AG10803 (cell line): ENCODE measurements around the gene TADA3.

Experiments
- DNase-seq: peaks from one replicate; pipeline ENCODE4 v3.0.0; 2010; ENCODE audit warnings: low read depth
- H3K4me3 ChIP-seq: 2 replicates; pipeline ENCODE4 v1.5.1; 2011; ENCODE audit warnings: mild to moderate bottlenecking, low read length, control low read depth
- TF ChIP-seq, protein P1 (sequence below): conservative IDR thresholded peaks from 2 replicates; pipeline ENCODE4 v1.5.1; 2011; ENCODE audit warnings: mild to moderate bottlenecking, low read length, control low read depth, inconsistent platforms

The TADA3 gene

GRCh38 chr3:9804996-9805395, 12.7 kb upstream of the TADA3 start:
- H3K4me3 ChIP-seq, result no peak overlapping the region
- TF ChIP-seq, protein P1, sequence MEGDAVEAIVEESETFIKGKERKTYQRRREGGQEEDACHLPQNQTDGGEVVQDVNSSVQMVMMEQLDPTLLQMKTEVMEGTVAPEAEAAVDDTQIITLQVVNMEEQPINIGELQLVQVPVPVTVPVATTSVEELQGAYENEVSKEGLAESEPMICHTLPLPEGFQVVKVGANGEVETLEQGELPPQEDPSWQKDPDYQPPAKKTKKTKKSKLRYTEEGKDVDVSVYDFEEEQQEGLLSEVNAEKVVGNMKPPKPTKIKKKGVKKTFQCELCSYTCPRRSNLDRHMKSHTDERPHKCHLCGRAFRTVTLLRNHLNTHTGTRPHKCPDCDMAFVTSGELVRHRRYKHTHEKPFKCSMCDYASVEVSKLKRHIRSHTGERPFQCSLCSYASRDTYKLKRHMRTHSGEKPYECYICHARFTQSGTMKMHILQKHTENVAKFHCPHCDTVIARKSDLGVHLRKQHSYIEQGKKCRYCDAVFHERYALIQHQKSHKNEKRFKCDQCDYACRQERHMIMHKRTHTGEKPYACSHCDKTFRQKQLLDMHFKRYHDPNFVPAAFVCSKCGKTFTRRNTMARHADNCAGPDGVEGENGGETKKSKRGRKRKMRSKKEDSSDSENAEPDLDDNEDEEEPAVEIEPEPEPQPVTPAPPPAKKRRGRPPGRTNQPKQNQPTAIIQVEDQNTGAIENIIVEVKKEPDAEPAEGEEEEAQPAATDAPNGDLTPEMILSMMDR, result no peak
- no peak for DNase-seq

DNA sequence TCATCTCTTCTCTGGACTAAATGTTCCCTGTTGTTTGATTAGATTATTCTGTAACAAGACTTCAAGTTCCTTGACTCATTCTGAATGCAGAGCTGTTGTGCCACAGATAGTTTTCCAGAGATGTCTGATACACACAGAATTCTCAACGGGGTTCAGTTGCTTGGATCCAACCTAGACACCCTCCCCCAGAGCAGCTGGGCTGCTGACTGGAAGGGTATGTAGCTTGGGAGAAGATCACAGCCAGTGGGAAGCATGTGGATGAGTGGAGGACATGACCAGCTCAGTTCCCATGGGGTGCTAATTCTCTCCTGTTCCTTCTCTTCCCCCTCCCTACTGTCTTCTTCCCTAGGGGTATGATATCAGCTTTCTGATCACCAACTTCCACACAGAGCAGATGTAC, 11.2 kb upstream of the TADA3 start:
- TF ChIP-seq, protein P1, result no peak
- no peak overlapping the region for H3K4me3 ChIP-seq
- no peak for DNase-seq

DNA sequence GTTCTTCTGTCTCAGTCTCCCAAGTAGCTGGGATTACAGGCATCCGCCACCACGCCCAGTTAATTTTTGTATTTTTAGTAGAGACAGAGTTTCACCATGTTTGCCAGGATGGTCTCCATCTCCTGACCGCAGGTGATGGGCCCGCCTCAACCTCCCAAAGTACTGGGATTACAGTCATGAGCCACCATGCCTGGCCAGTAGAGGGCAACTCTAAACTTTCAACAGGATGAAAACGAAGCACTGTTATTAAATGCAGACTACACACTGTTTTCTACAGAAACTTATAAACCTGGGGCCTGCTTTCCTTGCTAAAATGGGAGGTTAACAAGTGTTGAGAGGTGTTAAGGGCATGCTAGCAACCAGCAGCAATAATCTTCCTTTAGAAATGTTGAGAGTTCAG, 8.3 kb upstream of the TADA3 start:
- DNase-seq, result no peak
- TF ChIP-seq, protein P1, result peak; percentile 19
- H3K4me3 ChIP-seq, result no peak overlapping the region

DNA sequence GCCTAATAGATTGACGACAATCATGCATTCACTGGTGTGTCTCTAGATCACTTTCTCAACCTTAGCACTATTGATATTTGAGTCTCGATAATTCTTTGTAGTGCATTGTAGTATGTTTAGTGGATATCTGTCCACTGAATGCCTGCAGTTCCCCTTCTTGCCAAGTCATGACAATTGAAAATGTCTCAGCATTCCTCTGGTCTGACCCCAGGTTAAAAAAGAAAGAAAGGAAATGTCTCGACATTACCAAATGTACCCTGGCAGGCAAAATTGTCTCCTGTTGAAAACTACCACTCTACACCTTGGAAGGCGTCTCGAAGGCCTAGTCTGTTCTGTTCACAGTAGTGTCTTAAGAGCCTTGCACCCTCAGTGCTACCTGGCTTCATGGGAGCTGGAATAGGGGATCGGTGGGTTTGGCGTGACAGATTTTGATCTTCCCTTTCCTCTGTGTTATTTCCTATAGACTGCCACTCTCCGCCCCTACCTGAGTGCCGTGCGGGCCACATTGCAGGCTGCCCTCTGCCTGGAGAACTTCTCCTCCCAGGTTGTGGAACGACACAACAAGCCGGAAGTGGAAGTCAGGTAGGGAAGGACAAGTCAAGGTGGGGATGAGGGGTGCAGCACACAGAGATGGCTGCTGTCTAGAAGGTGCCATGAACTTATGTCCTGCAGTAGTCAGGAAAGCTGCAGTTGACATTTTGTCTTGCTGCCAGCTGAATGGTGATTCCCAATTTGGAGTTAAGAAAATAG, 5.1 kb upstream of the TADA3 start:
- TF ChIP-seq, protein P1, result no peak
- no peak overlapping the region for H3K4me3 ChIP-seq
- no peak for DNase-seq

GRCh38 chr3:9795207-9795606, 2.9 kb upstream of the TADA3 start:
- DNase-seq, result no peak
- no peak overlapping the region for H3K4me3 ChIP-seq
- TF ChIP-seq, protein P1, result no peak

DNA sequence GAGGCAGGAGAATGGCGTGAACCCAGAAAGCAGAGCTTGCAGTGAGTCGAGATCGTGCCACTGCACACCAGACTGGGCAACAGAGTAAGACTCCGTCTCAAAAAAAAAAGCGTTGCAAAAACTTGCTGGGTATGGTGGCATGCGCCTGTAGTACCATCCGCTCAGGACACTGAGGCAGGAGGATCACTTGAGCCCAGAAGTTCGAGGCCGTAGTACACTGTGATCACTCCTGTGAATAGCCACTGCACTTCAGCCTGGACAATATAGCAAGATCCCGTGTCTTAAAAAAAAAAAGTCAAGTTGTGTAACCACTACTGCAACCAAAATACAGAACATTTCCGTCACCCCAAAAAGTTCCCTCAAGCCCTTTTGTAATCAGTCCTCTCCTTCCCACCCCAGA, 2.1 kb upstream of the TADA3 start:
- TF ChIP-seq, protein P1, result no peak
- no peak for DNase-seq
- H3K4me3 ChIP-seq, result no peak overlapping the region

- TF ChIP-seq, protein P1, result no peak
- peak; percentile 59 for DNase-seq
- peak overlapping the region; percentile 99 for H3K4me3 ChIP-seq
Observed at GRCh38 chr3:9793161-9793781, 998 bp upstream of the TADA3 start.
